Neural crest cell (in vitro differentiated cells): ENCODE measurements around the gene C12orf57. TPM values are rescaled to one million over a fixed set of nuclear protein-coding genes. Genes with fewer than 3 reads are reported as not detected.

Experiments used
- DNase-seq: peaks from one replicate; pipeline ENCODE4 v3.0.0; 2021; ENCODE audit warnings: low read depth, mixed read lengths, low spot score
- H3K27ac Mint-ChIP-seq: one replicate; pipeline ENCODE4 v1.8.0; 2021; ENCODE audit warnings: mild to moderate bottlenecking, mixed read lengths; ENCODE audit not compliant: unreplicated experiment
- H3K27me3 Mint-ChIP-seq: 2 replicates; pipeline ENCODE4 v1.8.0; 2021; ENCODE audit warnings: low read depth, mild to moderate bottlenecking, mixed read lengths
- H3K36me3 Mint-ChIP-seq: 2 replicates; pipeline ENCODE4 v1.8.0; 2021; ENCODE audit warnings: low read depth, mild to moderate bottlenecking, mixed read lengths
- H3K4me1 Mint-ChIP-seq: 2 replicates; pipeline ENCODE4 v1.8.0; 2021; ENCODE audit warnings: mixed read lengths
- H3K4me3 Mint-ChIP-seq: one replicate; pipeline ENCODE4 v1.8.0; 2021; ENCODE audit warnings: mild to moderate bottlenecking, mixed read lengths
- H3K9me3 Mint-ChIP-seq: 2 replicates; pipeline ENCODE4 v1.8.0; 2021; ENCODE audit warnings: mixed read lengths
- total RNA-seq: library from RNA; stranded (reverse); gene quantifications from 2 replicates; pipeline ENCODE4 v1.2.1, GENCODE V29; 2021
- TF ChIP-seq, protein P1 (sequence below): fragments of 200-600 bp; sonication (generic); conservative IDR thresholded peaks from 2 replicates; pipeline ENCODE4 v1.5.0; 2021; ENCODE audit warnings: antibody characterized with exemption, mild to moderate bottlenecking

C12orf57 gene
- total RNA-seq, 1 donor from 2014 or later = 298 TPM

DNA sequence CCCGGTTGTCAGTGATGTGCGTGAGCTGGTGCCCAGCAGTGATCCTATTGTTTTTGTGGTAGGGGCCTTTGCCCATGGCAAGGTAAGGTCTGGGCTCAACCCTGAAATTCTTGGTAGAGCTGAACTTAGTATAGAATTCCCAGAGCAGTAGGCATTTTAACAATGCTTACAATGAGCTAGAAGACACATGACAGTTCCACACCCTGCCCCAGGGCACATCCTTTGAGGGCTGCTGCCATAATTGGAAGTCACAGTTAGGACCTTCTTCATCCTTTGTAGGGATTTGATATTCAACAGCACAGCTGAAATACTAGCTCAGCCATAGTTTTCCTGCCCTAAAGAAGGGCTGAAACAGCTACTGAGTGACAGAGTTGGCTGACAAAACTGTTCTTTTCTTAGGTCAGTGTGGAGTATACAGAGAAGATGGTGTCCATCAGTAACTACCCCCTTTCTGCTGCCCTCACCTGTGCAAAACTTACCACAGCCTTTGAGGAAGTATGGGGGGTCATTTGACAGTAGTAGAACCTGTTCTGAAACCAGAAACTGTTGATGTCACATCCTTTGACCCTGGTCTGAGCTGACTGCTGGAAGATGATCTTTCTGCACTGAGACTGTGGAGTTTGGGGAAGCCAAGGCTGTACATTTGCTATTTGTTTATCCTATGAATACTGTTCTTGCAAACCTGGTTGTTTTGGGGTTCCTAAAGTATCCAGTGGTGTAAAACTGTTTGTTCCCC is 31.6 kb downstream of the C12orf57 start:
- H3K4me1 Mint-ChIP-seq = peaks cover 16% of the 10 kb centered on the region
- no peaks in the 10 kb centered on the region for H3K27me3 Mint-ChIP-seq
- H3K36me3 Mint-ChIP-seq = peaks cover 6% of the 10 kb centered on the region
- TF ChIP-seq, protein P1, sequence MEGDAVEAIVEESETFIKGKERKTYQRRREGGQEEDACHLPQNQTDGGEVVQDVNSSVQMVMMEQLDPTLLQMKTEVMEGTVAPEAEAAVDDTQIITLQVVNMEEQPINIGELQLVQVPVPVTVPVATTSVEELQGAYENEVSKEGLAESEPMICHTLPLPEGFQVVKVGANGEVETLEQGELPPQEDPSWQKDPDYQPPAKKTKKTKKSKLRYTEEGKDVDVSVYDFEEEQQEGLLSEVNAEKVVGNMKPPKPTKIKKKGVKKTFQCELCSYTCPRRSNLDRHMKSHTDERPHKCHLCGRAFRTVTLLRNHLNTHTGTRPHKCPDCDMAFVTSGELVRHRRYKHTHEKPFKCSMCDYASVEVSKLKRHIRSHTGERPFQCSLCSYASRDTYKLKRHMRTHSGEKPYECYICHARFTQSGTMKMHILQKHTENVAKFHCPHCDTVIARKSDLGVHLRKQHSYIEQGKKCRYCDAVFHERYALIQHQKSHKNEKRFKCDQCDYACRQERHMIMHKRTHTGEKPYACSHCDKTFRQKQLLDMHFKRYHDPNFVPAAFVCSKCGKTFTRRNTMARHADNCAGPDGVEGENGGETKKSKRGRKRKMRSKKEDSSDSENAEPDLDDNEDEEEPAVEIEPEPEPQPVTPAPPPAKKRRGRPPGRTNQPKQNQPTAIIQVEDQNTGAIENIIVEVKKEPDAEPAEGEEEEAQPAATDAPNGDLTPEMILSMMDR = no peak
- peak overlapping the region; percentile 16 for H3K4me3 Mint-ChIP-seq
- no peak for DNase-seq
- no peaks in the 10 kb centered on the region for H3K9me3 Mint-ChIP-seq
- H3K27ac Mint-ChIP-seq = no peak overlapping the region

DNA sequence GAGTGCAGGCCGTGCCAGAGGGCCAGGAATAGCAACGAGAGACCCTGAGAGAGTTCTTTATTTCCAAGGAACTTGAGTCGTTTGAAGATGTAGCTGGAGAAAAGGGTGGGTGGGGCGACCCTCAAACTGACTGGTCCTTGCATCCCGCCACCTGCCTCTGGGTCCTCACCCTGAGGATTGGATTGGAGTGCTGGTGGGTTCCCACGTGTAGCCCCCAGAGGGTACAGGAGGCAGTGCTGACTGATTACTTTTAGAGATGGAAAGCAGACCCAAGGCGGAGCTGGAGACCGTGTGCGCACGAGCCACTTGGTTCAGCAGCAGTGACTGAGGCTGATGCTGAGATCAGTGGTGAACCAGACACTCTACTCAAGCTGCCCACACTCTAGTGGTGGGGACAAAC is 33.8 kb downstream of the C12orf57 start:
- Mint-ChIP-seq H3K27me3 (no peaks in the 10 kb centered on the region), H3K9me3 (no peaks in the 10 kb centered on the region), H3K27ac (no peak overlapping the region), H3K4me1 (peaks cover 3% of the 10 kb centered on the region), H3K36me3 (peaks cover 8% of the 10 kb centered on the region), H3K4me3 (no peak overlapping the region)
- TF ChIP-seq, protein P1 = no peak
- DNase-seq = no peak

DNA sequence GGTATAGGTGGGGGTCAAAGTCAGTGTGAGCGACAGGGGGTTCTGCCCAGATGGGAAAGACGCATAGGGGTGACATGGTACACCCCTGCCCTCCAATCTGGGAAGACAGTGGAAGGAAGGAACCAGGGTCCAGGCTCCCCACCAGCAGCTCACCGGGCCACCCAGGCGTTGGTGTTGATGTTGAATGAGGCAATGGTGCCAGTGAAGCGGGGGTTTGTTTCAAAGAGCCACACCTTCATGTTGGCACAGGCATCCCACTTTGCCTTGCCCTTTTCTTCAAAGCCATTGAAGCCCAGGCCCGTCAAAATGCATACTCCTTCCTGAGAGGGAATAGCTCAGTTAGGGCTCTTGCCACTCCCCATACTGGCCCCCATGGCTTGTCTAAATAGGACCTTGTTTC is 34.4 kb downstream of the C12orf57 start:
- Mint-ChIP-seq H3K9me3 (no peaks in the 10 kb centered on the region), H3K36me3 (peaks cover 9% of the 10 kb centered on the region), H3K27ac (no peak overlapping the region), H3K27me3 (no peaks in the 10 kb centered on the region), H3K4me3 (no peak overlapping the region), H3K4me1 (peaks cover 3% of the 10 kb centered on the region)
- no peak for DNase-seq
- TF ChIP-seq, protein P1 = no peak

DNA sequence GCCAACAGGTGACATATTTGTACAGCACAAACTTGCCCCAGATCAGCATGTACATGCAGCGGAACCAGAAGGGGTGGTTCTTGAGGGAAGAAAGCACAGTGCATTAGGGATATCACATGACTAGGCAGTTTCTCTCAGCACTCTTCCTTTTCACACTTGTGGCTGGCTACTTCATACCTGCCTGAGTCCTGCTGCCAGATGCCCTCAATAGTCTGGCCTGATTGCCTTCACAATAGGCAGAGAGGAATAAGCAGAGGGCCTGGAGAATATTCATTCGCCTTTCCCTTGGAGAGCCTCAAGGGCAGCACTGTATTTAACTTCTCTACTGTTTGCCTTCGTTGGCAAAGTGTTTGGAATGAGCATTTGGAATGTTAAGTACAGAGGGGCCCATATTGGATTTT is 34.8 kb downstream of the C12orf57 start:
- Mint-ChIP-seq H3K27ac (no peak overlapping the region), H3K4me1 (peaks cover 3% of the 10 kb centered on the region), H3K36me3 (peaks cover 12% of the 10 kb centered on the region), H3K4me3 (no peak overlapping the region), H3K9me3 (no peaks in the 10 kb centered on the region), H3K27me3 (no peaks in the 10 kb centered on the region)
- DNase-seq = no peak
- TF ChIP-seq, protein P1 = no peak

DNA sequence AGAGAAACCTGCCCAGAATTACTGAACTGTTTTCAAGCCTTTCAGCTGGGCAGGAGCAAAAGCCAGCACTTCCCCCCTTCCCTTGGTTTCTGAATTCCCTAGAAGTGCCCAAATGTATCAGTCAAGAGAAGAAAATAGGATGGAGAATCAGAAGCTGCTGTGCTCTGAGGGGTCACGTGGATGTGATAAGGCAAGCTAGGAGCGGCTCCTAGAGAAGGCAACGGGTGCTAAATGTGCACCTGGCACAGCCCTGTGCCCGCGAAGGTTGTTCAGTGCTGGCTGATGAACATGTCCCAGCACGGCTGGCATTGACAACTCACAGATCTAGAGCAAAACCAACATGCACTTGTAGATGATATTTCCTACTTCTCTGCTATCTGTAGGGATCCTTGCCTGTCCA is 35.2 kb downstream of the C12orf57 start:
- no peaks in the 10 kb centered on the region for H3K9me3 Mint-ChIP-seq
- H3K36me3 Mint-ChIP-seq = peaks cover 12% of the 10 kb centered on the region
- H3K4me1 Mint-ChIP-seq = peaks cover 3% of the 10 kb centered on the region
- H3K27me3 Mint-ChIP-seq = no peaks in the 10 kb centered on the region
- TF ChIP-seq, protein P1 = no peak
- H3K4me3 Mint-ChIP-seq = no peak overlapping the region
- DNase-seq = no peak
- H3K27ac Mint-ChIP-seq = peak overlapping the region; percentile 57
